ENCODE measurements around the gene PLCB1.

The PLCB1 gene

DNA sequence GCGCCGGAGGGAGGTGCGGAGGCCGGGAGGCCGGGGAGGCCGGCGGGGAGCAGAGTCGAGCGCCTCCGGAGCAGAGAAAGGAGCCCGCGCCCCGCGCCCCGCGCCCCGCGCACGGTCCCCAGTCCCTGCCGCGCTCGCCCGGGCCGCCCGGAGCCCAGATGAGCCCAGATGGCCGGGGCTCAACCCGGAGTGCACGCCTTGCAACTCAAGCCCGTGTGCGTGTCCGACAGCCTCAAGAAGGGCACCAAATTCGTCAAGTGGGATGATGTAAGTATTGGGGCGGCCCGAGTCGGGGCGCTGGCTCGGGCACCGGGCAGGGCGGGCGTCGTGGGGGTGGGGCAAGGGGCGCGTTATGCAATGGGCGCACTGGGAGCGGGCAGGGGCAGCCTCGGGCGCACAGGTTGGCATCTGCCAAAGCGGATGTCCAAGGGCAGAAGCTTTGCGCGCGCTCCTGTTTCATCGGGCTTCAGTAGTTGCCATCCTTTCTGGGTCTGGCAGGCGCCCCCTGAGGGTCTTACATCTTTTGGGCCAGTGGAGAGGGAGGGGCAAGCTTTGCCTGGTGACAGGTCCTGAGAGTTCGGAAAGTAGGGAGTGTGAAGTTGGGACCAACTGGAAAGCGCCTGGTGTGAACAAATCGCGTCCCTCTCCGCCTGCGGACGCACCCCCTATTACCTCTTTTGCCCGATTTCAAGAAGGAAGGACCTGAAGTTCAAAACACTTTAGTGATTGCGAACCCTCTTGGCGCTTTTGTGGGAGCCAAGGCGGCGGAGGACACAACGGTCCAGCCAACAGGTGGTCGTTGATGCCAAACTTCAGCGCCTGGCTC, 631 bp downstream of the PLCB1 start:
- Mint-ChIP-seq H3K27me3 (ENCODE audit: low read depth, poor library complexity) (peaks cover 32% of the 10 kb centered on the region), H3K36me3 (ENCODE audit: low read depth) (no peaks in the 10 kb centered on the region), H3K27ac (no peak overlapping the region), H3K9me3 (no peaks in the 10 kb centered on the region), H3K4me3 (peak overlapping the region; percentile 84), H3K4me1 (peaks cover 19% of the 10 kb centered on the region)
- no peak for DNase-seq
- TF ChIP-seq, protein P1, sequence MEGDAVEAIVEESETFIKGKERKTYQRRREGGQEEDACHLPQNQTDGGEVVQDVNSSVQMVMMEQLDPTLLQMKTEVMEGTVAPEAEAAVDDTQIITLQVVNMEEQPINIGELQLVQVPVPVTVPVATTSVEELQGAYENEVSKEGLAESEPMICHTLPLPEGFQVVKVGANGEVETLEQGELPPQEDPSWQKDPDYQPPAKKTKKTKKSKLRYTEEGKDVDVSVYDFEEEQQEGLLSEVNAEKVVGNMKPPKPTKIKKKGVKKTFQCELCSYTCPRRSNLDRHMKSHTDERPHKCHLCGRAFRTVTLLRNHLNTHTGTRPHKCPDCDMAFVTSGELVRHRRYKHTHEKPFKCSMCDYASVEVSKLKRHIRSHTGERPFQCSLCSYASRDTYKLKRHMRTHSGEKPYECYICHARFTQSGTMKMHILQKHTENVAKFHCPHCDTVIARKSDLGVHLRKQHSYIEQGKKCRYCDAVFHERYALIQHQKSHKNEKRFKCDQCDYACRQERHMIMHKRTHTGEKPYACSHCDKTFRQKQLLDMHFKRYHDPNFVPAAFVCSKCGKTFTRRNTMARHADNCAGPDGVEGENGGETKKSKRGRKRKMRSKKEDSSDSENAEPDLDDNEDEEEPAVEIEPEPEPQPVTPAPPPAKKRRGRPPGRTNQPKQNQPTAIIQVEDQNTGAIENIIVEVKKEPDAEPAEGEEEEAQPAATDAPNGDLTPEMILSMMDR (IDR thresholded peaks at IDR 0.05) = no peak

DNA sequence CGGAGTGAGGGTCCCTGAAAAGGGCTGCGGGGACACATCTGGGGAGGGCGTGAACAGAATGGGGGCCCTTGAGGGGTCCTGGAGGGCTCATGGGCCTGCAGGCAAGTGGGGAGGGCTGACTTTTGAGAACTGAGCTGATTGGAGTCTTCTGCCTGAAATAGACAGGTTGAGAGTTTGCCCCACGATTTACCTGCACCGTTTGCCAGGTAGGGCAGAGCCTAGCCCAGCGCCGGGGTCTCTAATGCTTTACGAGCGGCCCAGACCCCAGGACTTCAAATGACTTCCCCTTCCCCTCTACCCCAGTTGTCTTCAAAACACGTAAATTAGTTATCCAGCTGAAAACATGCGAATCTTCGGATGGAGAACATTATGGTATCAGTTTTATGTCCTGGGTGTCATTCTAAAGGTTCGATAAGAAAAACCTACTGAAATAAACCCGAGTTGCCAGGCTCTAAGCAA, 1.3 kb downstream of the PLCB1 start:
- no peak overlapping the region for H3K27ac Mint-ChIP-seq
- TF ChIP-seq, protein P1 (IDR thresholded peaks at IDR 0.05) = no peak
- no peaks in the 10 kb centered on the region for H3K9me3 Mint-ChIP-seq
- peak overlapping the region; percentile 84 for H3K4me3 Mint-ChIP-seq
- no peaks in the 10 kb centered on the region for H3K36me3 Mint-ChIP-seq (ENCODE audit: low read depth)
- H3K27me3 Mint-ChIP-seq (ENCODE audit: low read depth, poor library complexity) = peaks cover 32% of the 10 kb centered on the region
- no peak for DNase-seq
- H3K4me1 Mint-ChIP-seq = peaks cover 13% of the 10 kb centered on the region

DNA sequence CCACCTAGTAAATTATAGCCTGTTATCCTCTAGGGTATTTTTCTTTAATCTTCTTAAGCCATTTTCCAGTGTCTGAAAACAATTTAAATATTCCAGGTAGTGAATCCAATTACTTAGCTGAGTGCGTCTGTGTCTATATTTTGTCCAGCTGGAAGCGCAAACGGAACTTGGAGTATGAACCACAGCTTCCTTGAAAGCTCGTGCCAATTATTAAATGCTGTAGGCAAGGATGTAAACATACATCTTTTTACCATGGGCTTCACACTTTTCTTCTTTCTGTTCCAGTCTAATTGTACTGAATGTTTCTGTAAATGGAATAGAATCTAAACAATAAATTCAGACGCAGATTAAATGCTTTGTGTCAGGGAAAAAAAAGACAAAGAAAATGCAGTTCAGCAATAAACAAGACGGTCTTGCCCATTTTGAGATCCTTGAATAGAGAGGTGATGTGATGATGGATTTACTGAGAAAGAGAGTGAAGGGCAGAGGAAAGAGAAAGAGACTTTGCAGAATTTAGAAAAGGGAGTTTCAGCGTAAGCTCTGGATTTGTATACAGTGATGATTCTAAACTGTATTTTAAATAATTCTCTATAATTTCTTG, 1.9 kb downstream of the PLCB1 start:
- no peaks in the 10 kb centered on the region for H3K9me3 Mint-ChIP-seq
- H3K27ac Mint-ChIP-seq = no peak overlapping the region
- DNase-seq = no peak
- TF ChIP-seq, protein P1 (IDR thresholded peaks at IDR 0.05) = no peak
- H3K4me3 Mint-ChIP-seq = peak overlapping the region; percentile 84
- H3K27me3 Mint-ChIP-seq (ENCODE audit: low read depth, poor library complexity) = peaks cover 32% of the 10 kb centered on the region
- no peaks in the 10 kb centered on the region for H3K36me3 Mint-ChIP-seq (ENCODE audit: low read depth)
- H3K4me1 Mint-ChIP-seq = peaks cover 9% of the 10 kb centered on the region

DNA sequence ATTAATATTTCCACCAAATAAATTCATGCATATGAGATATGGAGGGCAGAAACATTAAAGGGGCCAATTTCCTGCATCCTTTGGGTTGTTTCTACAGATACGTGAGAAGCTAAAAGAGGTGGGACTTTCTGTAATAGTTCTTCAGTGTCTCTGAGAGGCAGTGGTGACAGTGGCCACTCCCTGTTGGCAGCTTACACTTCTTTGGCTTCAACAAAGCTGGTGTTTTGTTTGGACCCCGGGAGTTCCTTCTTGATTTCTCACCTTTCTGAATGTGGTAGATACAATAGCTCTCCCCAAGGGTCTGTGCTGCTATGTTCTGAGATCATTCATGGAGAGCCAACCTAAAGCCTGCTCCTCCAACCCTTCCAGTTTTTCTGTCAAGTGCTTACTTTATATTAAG, 7.8 kb downstream of the PLCB1 start:
- Mint-ChIP-seq H3K9me3 (no peaks in the 10 kb centered on the region), H3K27me3 (ENCODE audit: low read depth, poor library complexity) (no peaks in the 10 kb centered on the region), H3K36me3 (ENCODE audit: low read depth) (no peaks in the 10 kb centered on the region), H3K4me3 (no peak overlapping the region), H3K4me1 (no peaks in the 10 kb centered on the region), H3K27ac (no peak overlapping the region)
- no peak for DNase-seq
- TF ChIP-seq, protein P1 (IDR thresholded peaks at IDR 0.05) = no peak

DNA sequence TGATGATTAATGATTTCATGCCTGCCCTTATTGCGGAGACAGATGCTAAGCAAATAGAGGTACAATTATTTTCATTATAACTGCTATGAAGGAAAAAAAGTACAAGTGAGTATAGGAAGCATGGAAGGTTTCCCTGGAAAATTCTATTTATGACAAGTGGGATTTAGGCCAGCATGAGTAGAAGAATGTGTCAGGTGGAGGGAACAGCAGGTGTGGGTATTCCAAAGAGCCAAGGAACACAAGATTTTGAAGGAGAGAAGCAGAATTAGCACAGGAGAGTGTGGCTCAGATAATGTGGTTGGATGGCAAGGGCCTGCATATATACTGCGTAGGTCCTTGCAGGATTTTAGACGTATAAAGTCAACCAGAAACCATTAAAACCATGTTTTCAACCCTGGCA, 11.4 kb downstream of the PLCB1 start:
- DNase-seq = no peak
- Mint-ChIP-seq H3K27ac (no peak overlapping the region), H3K4me1 (no peaks in the 10 kb centered on the region), H3K27me3 (ENCODE audit: low read depth, poor library complexity) (no peaks in the 10 kb centered on the region), H3K4me3 (no peak overlapping the region), H3K9me3 (no peaks in the 10 kb centered on the region), H3K36me3 (ENCODE audit: low read depth) (no peaks in the 10 kb centered on the region)
- TF ChIP-seq, protein P1 (IDR thresholded peaks at IDR 0.05) = no peak
